ENCODE data around the gene VASN.

VASN gene

GRCh38 chr16:4358236-4358635 lies 13.4 kb upstream of the VASN start:
- H3K79me2 ChIP-seq (ENCODE audit: insufficient read depth, low read length), result no peaks in the 10 kb centered on the region
- H3K9me3 ChIP-seq (ENCODE audit: low read length), result no peaks in the 10 kb centered on the region
- H3K36me3 ChIP-seq (ENCODE audit: insufficient read depth, low read length), result peaks cover 30% of the 10 kb centered on the region; the same call in 1 of the 2 replicates
- no peak overlapping the region for H2AFZ ChIP-seq (ENCODE audit: low read length)
- H3F3A ChIP-seq (ENCODE audit: insufficient read depth, low read length), result no peaks in the 10 kb centered on the region
- no peak overlapping the region for H3K9ac ChIP-seq (ENCODE audit: low read length)
- H3K27me3 ChIP-seq (ENCODE audit: insufficient read depth, low read length), result no peaks in the 10 kb centered on the region
- H3K27ac ChIP-seq (ENCODE audit: low read depth, low read length, poor library complexity, severe bottlenecking), result no peak overlapping the region
- no peaks in the 10 kb centered on the region for H3K4me1 ChIP-seq (ENCODE audit: insufficient read depth, low read length, severe bottlenecking)
- no peaks in the 10 kb centered on the region for H4K20me1 ChIP-seq (ENCODE audit: insufficient read depth, low read length)
- no peaks in the 10 kb centered on the region for H3K9me2 ChIP-seq (ENCODE audit: low read depth, low read length)
- H3K4me3 ChIP-seq (ENCODE audit: low read depth, low read length, poor library complexity, severe bottlenecking), result no peak overlapping the region
- TF ChIP-seq EZH2 (IDR thresholded peaks at IDR 0.05; ENCODE audit: borderline replicate concordance, low read length), result no peak
- H3K4me2 ChIP-seq (ENCODE audit: low read length), result no peak overlapping the region

- H3K9me3 ChIP-seq (ENCODE audit: low read length), result no peaks in the 10 kb centered on the region
- peaks cover 32% of the 10 kb centered on the region; the same call in 1 of the 2 replicates for H3K36me3 ChIP-seq (ENCODE audit: insufficient read depth, low read length)
These were observed 12.7 kb upstream of the VASN start for GRCh38 chr16:4358831-4359561.

GRCh38 chr16:4359914-4360313 lies 11.7 kb upstream of the VASN start:
- no peak for TF ChIP-seq EZH2 (IDR thresholded peaks at IDR 0.05; ENCODE audit: borderline replicate concordance, low read length)
- no peak for TF ChIP-seq CTCF (IDR thresholded peaks at IDR 0.05; ENCODE audit: low read length)
- Histone ChIP-seq H3F3A (ENCODE audit: insufficient read depth, low read length) (no peaks in the 10 kb centered on the region), H4K20me1 (ENCODE audit: insufficient read depth, low read length) (no peaks in the 10 kb centered on the region), H3K4me2 (ENCODE audit: low read length) (no peak overlapping the region), H3K9ac (ENCODE audit: low read length) (no peak overlapping the region), H3K27ac (ENCODE audit: low read depth, low read length, poor library complexity, severe bottlenecking) (no peak overlapping the region), H3K27me3 (ENCODE audit: insufficient read depth, low read length) (no peaks in the 10 kb centered on the region), H3K4me3 (ENCODE audit: low read depth, low read length, poor library complexity, severe bottlenecking) (no peak overlapping the region), H3K4me1 (ENCODE audit: insufficient read depth, low read length, severe bottlenecking) (no peaks in the 10 kb centered on the region), H3K9me3 (ENCODE audit: low read length) (no peaks in the 10 kb centered on the region), H2AFZ (ENCODE audit: low read length) (no peak overlapping the region), H3K79me2 (ENCODE audit: insufficient read depth, low read length) (no peaks in the 10 kb centered on the region), H3K9me2 (ENCODE audit: low read depth, low read length) (no peaks in the 10 kb centered on the region), H3K36me3 (ENCODE audit: insufficient read depth, low read length) (peaks cover 40% of the 10 kb centered on the region; the same call in 1 of the 2 replicates)

More at GRCh38 chr16:4358831-4359561, 12.7 kb upstream of the VASN start:
- Histone ChIP-seq H3K4me2 (ENCODE audit: low read length) (no peak overlapping the region), H3F3A (ENCODE audit: insufficient read depth, low read length) (no peaks in the 10 kb centered on the region), H3K4me1 (ENCODE audit: insufficient read depth, low read length, severe bottlenecking) (no peaks in the 10 kb centered on the region), H2AFZ (ENCODE audit: low read length) (no peak overlapping the region), H3K27ac (ENCODE audit: low read depth, low read length, poor library complexity, severe bottlenecking) (no peak overlapping the region), H3K79me2 (ENCODE audit: insufficient read depth, low read length) (no peaks in the 10 kb centered on the region), H3K9me2 (ENCODE audit: low read depth, low read length) (no peaks in the 10 kb centered on the region), H4K20me1 (ENCODE audit: insufficient read depth, low read length) (no peaks in the 10 kb centered on the region), H3K4me3 (ENCODE audit: low read depth, low read length, poor library complexity, severe bottlenecking) (no peak overlapping the region), H3K9ac (ENCODE audit: low read length) (no peak overlapping the region), H3K27me3 (ENCODE audit: insufficient read depth, low read length) (no peaks in the 10 kb centered on the region)
- TF ChIP-seq CTCF (IDR thresholded peaks at IDR 0.05; ENCODE audit: low read length) (peak; percentile 91), EZH2 (IDR thresholded peaks at IDR 0.05; ENCODE audit: borderline replicate concordance, low read length) (no peak)
